Skeletal muscle satellite cell (primary cell): Measurements from ENCODE around the gene SYT15. TPM values are rescaled to one million over a fixed set of nuclear protein-coding genes. Genes with fewer than 3 reads are reported as not detected.
A peak's percentile ranks its signal among the peaks of the same experiment; 100 is the strongest.
"Not testable (repeated sequence)": the region's sequence is repeated elsewhere in the genome, so short reads cannot be mapped to it uniquely, and the experiment has no call there.

Experiments
- H3K27me3 ChIP-seq: 2 replicates; pipeline ENCODE4 v1.7.0; 2013; ENCODE audit warnings: low read length; ENCODE audit not compliant: control insufficient read depth, insufficient read depth
- H3K36me3 ChIP-seq: 2 replicates; pipeline ENCODE4 v1.7.0; 2013; ENCODE audit warnings: mild to moderate bottlenecking, control low read depth, low read length; ENCODE audit not compliant: insufficient read depth
- H3K4me1 ChIP-seq: 2 replicates; pipeline ENCODE4 v1.7.0; 2013; ENCODE audit warnings: low read length; ENCODE audit not compliant: control insufficient read depth, insufficient read depth
- H3K4me2 ChIP-seq: 2 replicates; pipeline ENCODE4 v1.7.0; 2013; ENCODE audit warnings: mild to moderate bottlenecking, low read length
- H3K4me3 ChIP-seq: 2 replicates; pipeline ENCODE4 v1.7.0; 2013; ENCODE audit warnings: low read length
- H3K9ac ChIP-seq: 2 replicates; pipeline ENCODE4 v1.7.0; 2013; ENCODE audit warnings: mild to moderate bottlenecking, low read depth, low read length, moderate library complexity
- H3K9me3 ChIP-seq: replicated peaks from 2 replicates; pipeline ENCODE4 v1.7.0; 2013; ENCODE audit warnings: mild to moderate bottlenecking, control low read depth, low read length
- total RNA-seq: library from RNA; depleted of rRNA; stranded (reverse); fragments of >200 nt; gene quantifications from 2 replicates; pipeline ENCODE4 v1.2.3, GENCODE V29; 2012; rRNA removed

SYT15 gene
- under 0.01 TPM in 1 of 2 replicates, not detected in the other for total RNA-seq

GRCh38 chr10:46578474-46579178, at the start of gene SYT15:
Gene SYT15 (plus strand): TSS chr10:46579128. CDS start chr10:46579169, 41 bp downstream.
- not testable (repeated sequence) for H3K9me3 ChIP-seq, H3K36me3 ChIP-seq, H3K9ac ChIP-seq, H3K4me2 ChIP-seq, H3K4me3 ChIP-seq, H3K27me3 ChIP-seq, H3K4me1 ChIP-seq

DNA sequence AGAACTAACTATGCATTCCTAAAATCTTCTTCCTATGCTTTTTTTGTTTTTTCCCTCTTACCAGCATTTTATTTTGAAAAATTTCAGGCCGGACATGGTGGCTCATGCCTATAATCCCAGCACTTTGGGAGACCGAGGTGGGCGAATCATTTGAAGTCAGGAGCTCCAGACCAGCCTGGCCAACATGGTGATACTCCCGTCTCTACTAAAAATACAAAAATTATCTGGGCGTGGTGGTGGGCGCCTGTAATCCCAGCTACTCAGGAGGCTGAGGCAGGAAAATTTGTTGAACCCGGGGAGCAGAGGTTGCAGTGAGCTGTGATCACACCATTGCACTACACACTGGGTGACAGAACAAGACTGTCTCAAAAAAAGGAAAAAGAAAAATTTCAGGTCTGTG, 49.2 kb upstream of the SYT15 start:
- Histone ChIP-seq H3K4me1 (peaks cover 12% of the 10 kb centered on the region), H3K4me2 (peak overlapping the region; percentile 6)
- H3K9me3 ChIP-seq, H3K36me3 ChIP-seq, H3K9ac ChIP-seq, H3K4me3 ChIP-seq, H3K27me3 ChIP-seq: not testable (repeated sequence)

- peaks cover 17% of the 10 kb centered on the region for H3K27me3 ChIP-seq
- H3K4me2 ChIP-seq, result peak overlapping the region; percentile 6
Observed at GRCh38 chr10:46530249-46531186, 48.4 kb upstream of the SYT15 start.

DNA sequence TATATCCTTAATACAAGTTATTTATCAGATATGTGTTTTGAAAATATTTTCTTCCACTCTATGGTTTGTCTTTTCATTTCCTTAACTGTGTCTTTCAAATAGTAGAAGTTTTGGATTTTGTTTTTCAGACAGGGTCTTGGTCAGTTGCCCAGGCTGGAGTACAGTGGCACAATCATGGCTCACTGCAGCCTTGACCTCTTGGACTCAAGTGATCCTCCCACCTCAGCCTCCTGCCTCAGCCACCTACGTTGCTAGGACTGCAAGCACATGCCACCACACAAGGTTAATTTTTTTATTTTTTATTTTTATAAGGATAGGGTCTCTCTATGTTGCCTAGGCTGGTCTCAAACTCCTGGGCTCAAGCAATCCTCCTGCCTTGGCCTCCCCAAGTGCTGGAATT, 46.7 kb upstream of the SYT15 start:
- H3K4me1 ChIP-seq, H3K4me3 ChIP-seq, H3K4me2 ChIP-seq, H3K9ac ChIP-seq, H3K9me3 ChIP-seq, H3K36me3 ChIP-seq: not testable (repeated sequence)
- peaks cover 32% of the 10 kb centered on the region for H3K27me3 ChIP-seq

More at GRCh38 chr10:46530249-46531186, 48.4 kb upstream of the SYT15 start:
- no peak overlapping the region for H3K9ac ChIP-seq
- H3K4me3 ChIP-seq, result no peak overlapping the region
- H3K4me1 ChIP-seq, result peaks cover 4% of the 10 kb centered on the region
- no peaks in the 10 kb centered on the region for H3K36me3 ChIP-seq
- H3K9me3 ChIP-seq, result no peaks in the 10 kb centered on the region

DNA sequence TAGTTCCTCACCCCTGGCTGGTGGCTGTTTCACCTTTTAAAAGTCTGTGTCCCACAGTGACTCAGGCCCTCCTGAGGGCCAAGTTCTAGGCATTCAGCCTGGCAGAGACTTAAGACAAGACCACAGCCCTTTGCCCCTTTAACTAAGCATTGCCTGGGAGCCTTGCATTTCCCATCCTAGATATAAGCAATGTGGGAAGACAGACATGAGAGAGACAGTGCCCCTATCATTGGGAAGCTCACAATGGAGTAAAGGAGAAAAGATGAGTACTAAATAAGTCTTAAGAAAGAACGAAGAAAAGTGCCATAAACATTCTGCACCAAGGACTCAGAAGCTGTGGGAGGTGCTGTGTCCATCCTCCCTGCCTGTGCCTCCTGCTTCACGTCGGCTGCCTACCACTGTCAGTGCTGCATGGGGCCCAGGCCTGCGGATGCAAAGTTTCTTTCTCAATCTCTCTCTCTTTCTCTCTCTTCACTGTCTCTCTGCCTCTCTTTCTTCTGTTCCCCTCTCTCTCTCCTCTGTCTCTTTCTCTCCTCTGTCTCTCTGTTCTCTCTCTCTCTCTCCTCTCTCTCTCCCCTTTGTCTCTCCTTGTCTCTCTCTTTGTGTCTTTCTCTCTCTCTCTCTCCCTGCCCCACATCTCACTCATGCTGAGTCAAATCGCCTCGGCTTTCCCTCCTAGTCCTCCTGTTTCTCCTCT, 44.0 kb upstream of the SYT15 start:
- no peak overlapping the region for H3K4me3 ChIP-seq
- H3K9me3 ChIP-seq, result no peaks in the 10 kb centered on the region
- H3K9ac ChIP-seq, result no peak overlapping the region
- no peak overlapping the region for H3K4me2 ChIP-seq
- no peaks in the 10 kb centered on the region for H3K36me3 ChIP-seq
- peaks cover under 1% of the 10 kb centered on the region for H3K4me1 ChIP-seq
- peaks cover 54% of the 10 kb centered on the region for H3K27me3 ChIP-seq

- H3K9me3 ChIP-seq, result no peaks in the 10 kb centered on the region
- H3K9ac ChIP-seq, result no peak overlapping the region
- H3K27me3 ChIP-seq, result peaks cover 56% of the 10 kb centered on the region
- no peak overlapping the region for H3K4me2 ChIP-seq
- no peaks in the 10 kb centered on the region for H3K4me1 ChIP-seq
- no peaks in the 10 kb centered on the region for H3K36me3 ChIP-seq
- H3K4me3 ChIP-seq, result no peak overlapping the region
Observed at GRCh38 chr10:46536171-46536570, 42.8 kb upstream of the SYT15 start.

- Histone ChIP-seq H3K9ac (no peak overlapping the region), H3K27me3 (peaks cover 56% of the 10 kb centered on the region), H3K4me2 (no peak overlapping the region), H3K36me3 (no peaks in the 10 kb centered on the region), H3K4me1 (no peaks in the 10 kb centered on the region), H3K4me3 (no peak overlapping the region), H3K9me3 (no peaks in the 10 kb centered on the region)
Observed at GRCh38 chr10:46536781-46537180, 42.1 kb upstream of the SYT15 start.

DNA sequence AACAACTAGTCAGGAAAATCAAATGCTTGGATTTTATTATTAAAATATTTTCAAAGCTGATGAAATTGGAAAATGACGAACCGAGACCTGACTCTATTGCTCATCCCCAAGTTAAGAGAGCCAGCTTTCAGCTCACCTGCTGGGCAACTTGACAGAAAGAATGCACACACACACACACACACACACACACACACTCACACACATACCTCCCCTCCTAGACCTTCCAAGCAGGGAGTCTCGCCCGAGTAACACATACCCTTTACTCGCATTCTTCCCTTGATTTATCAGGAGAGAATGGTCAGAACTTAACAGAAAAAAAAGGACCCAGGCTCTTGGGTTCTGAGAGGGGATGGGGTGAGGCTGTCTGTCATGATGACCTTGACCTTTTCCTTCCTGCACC, 41.6 kb upstream of the SYT15 start:
- Histone ChIP-seq H3K4me2 (no peak overlapping the region), H3K36me3 (no peaks in the 10 kb centered on the region), H3K9ac (no peak overlapping the region), H3K4me3 (no peak overlapping the region), H3K4me1 (no peaks in the 10 kb centered on the region), H3K27me3 (peaks cover 61% of the 10 kb centered on the region), H3K9me3 (no peaks in the 10 kb centered on the region)

DNA sequence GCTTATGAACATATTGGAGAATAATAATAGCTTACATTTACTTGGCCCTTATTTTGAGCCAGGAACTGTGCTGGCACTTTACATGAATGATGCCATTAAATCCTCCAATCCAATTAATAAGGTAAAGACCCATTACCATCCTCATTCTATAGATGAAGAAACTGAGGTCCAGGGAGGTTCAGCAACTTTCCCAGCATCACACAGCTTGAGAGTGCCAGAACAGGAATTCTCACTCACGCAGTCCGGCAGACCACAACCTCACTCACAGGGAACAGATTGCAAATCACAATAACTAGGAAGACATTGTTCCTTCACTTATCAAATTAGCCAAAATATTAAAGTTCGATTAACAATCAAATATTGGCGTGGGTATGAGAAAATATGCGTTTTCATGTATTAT, 40.8 kb upstream of the SYT15 start:
- peaks cover 70% of the 10 kb centered on the region for H3K27me3 ChIP-seq
- H3K4me1 ChIP-seq, result no peaks in the 10 kb centered on the region
- H3K4me3 ChIP-seq, result no peak overlapping the region
- no peaks in the 10 kb centered on the region for H3K36me3 ChIP-seq
- H3K9ac ChIP-seq, result no peak overlapping the region
- H3K4me2 ChIP-seq, result no peak overlapping the region
- H3K9me3 ChIP-seq, result no peaks in the 10 kb centered on the region

DNA sequence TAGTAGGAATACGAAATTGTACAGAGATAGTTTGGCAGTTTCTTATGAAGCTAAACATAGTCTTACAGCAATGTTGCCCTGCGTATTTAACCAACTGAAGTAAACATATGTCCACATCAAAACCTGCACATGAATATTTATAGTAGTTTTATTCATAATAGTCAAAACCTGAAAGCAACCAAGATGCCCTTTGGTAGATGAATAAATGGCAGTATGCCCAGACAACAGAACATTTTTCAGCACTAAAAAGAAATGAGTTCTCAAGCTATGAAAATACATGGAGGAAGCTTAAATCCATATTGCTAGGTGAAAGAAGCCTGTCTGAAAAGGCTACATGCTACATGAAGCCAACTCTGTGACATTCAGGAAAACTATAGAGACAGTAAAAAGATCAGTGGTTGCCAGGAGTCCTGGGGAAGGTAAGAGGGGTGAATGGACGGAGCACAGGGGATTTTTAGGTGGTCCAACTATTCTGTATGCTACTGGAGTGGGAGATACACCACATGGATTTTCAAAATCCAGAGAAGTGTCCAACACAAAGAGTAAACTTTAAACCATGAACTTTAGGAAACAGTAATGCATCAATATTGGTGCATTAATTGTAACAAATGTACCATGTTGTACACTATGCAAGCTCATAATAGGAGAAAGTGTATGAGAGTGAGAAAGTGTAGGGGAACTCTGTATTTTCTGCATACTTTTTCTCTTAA, 40.1 kb upstream of the SYT15 start:
- H3K27me3 ChIP-seq, result peaks cover 74% of the 10 kb centered on the region
- H3K4me3 ChIP-seq, result no peak overlapping the region
- H3K9me3 ChIP-seq, result no peaks in the 10 kb centered on the region
- no peaks in the 10 kb centered on the region for H3K4me1 ChIP-seq
- no peak overlapping the region for H3K4me2 ChIP-seq
- no peak overlapping the region for H3K9ac ChIP-seq
- no peaks in the 10 kb centered on the region for H3K36me3 ChIP-seq
